ENCODE data around the gene PPP3CA. TPM values are rescaled to one million over a fixed set of nuclear protein-coding genes. Genes with fewer than 3 reads are reported as not detected.
A peak's percentile ranks its signal among the peaks of the same experiment; 100 is the strongest.

The PPP3CA gene
- total and polyA plus RNA-seq, 2 of the 13 experiments (the other 11 are each of a cell fraction or from before 2014, with no cell fraction given) = 4.8 to 13.2 TPM

GRCh38 chr4:101347267-101347556 is at the start of gene PPP3CA (continued):
- TF ChIP-seq USF2 (IDR thresholded peaks at IDR 0.05; ENCODE audit: low read depth, low read length) = no peak
- TF ChIP-seq USF2 (CRISPR knock-in tag; IDR thresholded peaks at IDR 0.05; ENCODE audit: borderline replicate concordance) = no peak
- no peak for TF ChIP-seq SRSF1 (optimal IDR thresholded peaks at IDR 0.05; ENCODE audit: low read depth, low read length)
- no peak for TF ChIP-seq ZNF569 (CRISPR knock-in tag; IDR thresholded peaks at IDR 0.05; ENCODE audit: borderline replicate concordance)
- peak; percentile 9; the same call in 1 of the 2 replicates for TF ChIP-seq RAD21 (CRISPR knock-in tag; IDR thresholded peaks at IDR 0.05)
- TF ChIP-seq GATAD1 (CRISPR knock-in tag; IDR thresholded peaks at IDR 0.05) = no peak
- no peak for TF ChIP-seq HIC2 (CRISPR knock-in tag; IDR thresholded peaks at IDR 0.05; ENCODE audit: low read depth)
- peak; percentile 51 for TF ChIP-seq RBFOX2 (IDR thresholded peaks at IDR 0.05; ENCODE audit: low read depth, low read length)
- no peak for TF ChIP-seq ZNF124 (CRISPR knock-in tag; IDR thresholded peaks at IDR 0.05)
- TF ChIP-seq RBAK (CRISPR knock-in tag; IDR thresholded peaks at IDR 0.05) = no peak
- no peak for TF ChIP-seq HNRNPUL1 (IDR thresholded peaks at IDR 0.05; ENCODE audit: low read depth, low read length)
- TF ChIP-seq ZSCAN25 (CRISPR knock-in tag; IDR thresholded peaks at IDR 0.05) = peak; percentile 63; the same call in 1 of the 2 replicates
- no peak for TF ChIP-seq MEIS2 (CRISPR knock-in tag; IDR thresholded peaks at IDR 0.05)
- TF ChIP-seq ZNF749 (CRISPR knock-in tag; IDR thresholded peaks at IDR 0.05; ENCODE audit: borderline replicate concordance) = no peak
- TF ChIP-seq ATRX (CRISPR knock-in tag; IDR thresholded peaks at IDR 0.05; ENCODE audit: borderline replicate concordance) = no peak
- no peak for TF ChIP-seq JARID2 (CRISPR knock-in tag; IDR thresholded peaks at IDR 0.05; ENCODE audit: insufficient replicate concordance)
- TF ChIP-seq ZZZ3 (CRISPR knock-in tag; IDR thresholded peaks at IDR 0.05; ENCODE audit: borderline replicate concordance) = no peak
- peak; percentile 68; the same call in 1 of the 2 replicates for TF ChIP-seq ZSCAN21 (CRISPR knock-in tag; IDR thresholded peaks at IDR 0.05; ENCODE audit: borderline replicate concordance)
- no peak for TF ChIP-seq MATR3 (CRISPR knock-in tag; IDR thresholded peaks at IDR 0.05)
- TF ChIP-seq NFE2 (CRISPR knock-in tag; IDR thresholded peaks at IDR 0.05) = no peak
- no peak for TF ChIP-seq ARHGAP35 (CRISPR knock-in tag; IDR thresholded peaks at IDR 0.05; ENCODE audit: borderline replicate concordance)
- no peak for TF ChIP-seq GATAD2A (CRISPR knock-in tag; IDR thresholded peaks at IDR 0.05)
- no peak for TF ChIP-seq ZNF143 (CRISPR knock-in tag; IDR thresholded peaks at IDR 0.05)
- TF ChIP-seq ZSCAN30 (CRISPR knock-in tag; IDR thresholded peaks at IDR 0.05) = no peak
- no peak for TF ChIP-seq ZNF282 (IDR thresholded peaks at IDR 0.05; ENCODE audit: partially characterized antibody)
- no peak; the same call in 1 of the 2 replicates for TF ChIP-seq ZSCAN31 (CRISPR knock-in tag; IDR thresholded peaks at IDR 0.05; ENCODE audit: low read depth)
